ENCODE results near the gene VIT.

VIT gene

GRCh38 chr2:36849265-36849664, 152.8 kb downstream of the VIT start:
- no peak overlapping the region for H3K27ac ChIP-seq
- TF ChIP-seq CTCF (conservative IDR thresholded peaks at IDR 0.05): no peak

- no peak for TF ChIP-seq CTCF (conservative IDR thresholded peaks at IDR 0.05)
- H3K27ac ChIP-seq: no peak overlapping the region
Measured at GRCh38 chr2:36854241-36854640, 157.7 kb downstream of the VIT start.

GRCh38 chr2:36855429-36855828, 158.9 kb downstream of the VIT start:
- no peak for TF ChIP-seq CTCF (conservative IDR thresholded peaks at IDR 0.05)
- H3K27ac ChIP-seq: no peak overlapping the region

- TF ChIP-seq CTCF (conservative IDR thresholded peaks at IDR 0.05): peak; percentile 74
Measured at GRCh38 chr2:36857713-36858112, 161.2 kb downstream of the VIT start.

GRCh38 chr2:36858551-36859365, 162.3 kb downstream of the VIT start:
- TF ChIP-seq CTCF (conservative IDR thresholded peaks at IDR 0.05): no peak
- H3K27ac ChIP-seq: no peak overlapping the region

More at GRCh38 chr2:36857713-36858112, 161.2 kb downstream of the VIT start:
- H3K27ac ChIP-seq: no peak overlapping the region

GRCh38 chr2:36859366-36859792, 162.9 kb downstream of the VIT start:
- no peak for TF ChIP-seq CTCF (conservative IDR thresholded peaks at IDR 0.05)
- no peak overlapping the region for H3K27ac ChIP-seq

- H3K27ac ChIP-seq: no peak overlapping the region
- no peak for TF ChIP-seq CTCF (conservative IDR thresholded peaks at IDR 0.05)
Measured at GRCh38 chr2:36861896-36862295, 165.4 kb downstream of the VIT start.

Measured in VCaP (cell line).